WTC11 (cell line): ENCODE results near the gene STXBP6. TPM values are rescaled to one million over a fixed set of nuclear protein-coding genes. Genes with fewer than 3 reads are reported as not detected.

Source experiments
- ATAC-seq: fragments of 200-7000 bp; cut with Tn5 transposase; 2 replicates; pipeline ENCODE4 v1.10.0; 2021; ENCODE audit warnings: mild to moderate bottlenecking, moderate library complexity
- CTCF ChIA-PET: fragments of 300-600 bp; sonication (Branson Sonifier 250); formaldehyde crosslinking; loops from one replicate; lab custom pipeline; 2021; ENCODE audit warnings: antibody characterized with exemption; lab: Charles Lee
- POLR2A ChIA-PET: fragments of 350-600 bp; sonication (Branson Sonifier 250); formaldehyde crosslinking; loops from one replicate; lab custom pipeline; 2021; ENCODE audit warnings: antibody characterized with exemption; lab: Charles Lee
- DNase-seq: peaks from one replicate; pipeline ENCODE4 v3.0.0; 2021; ENCODE audit warnings: low spot score
- H3K27ac Mint-ChIP-seq: 2 replicates; pipeline ENCODE4 v1.8.0; 2021; ENCODE audit warnings: mixed read lengths
- H3K27me3 Mint-ChIP-seq: 2 replicates; pipeline ENCODE4 v1.8.0; 2021; ENCODE audit warnings: low read depth, mild to moderate bottlenecking, moderate library complexity, mixed read lengths
- H3K36me3 Mint-ChIP-seq: 2 replicates; pipeline ENCODE4 v1.8.0; 2021; ENCODE audit warnings: mixed read lengths
- H3K4me1 Mint-ChIP-seq: 2 replicates; pipeline ENCODE4 v1.8.0; 2022; ENCODE audit warnings: mixed read lengths
- H3K4me3 Mint-ChIP-seq: 2 replicates; pipeline ENCODE4 v1.8.0; 2021; ENCODE audit warnings: mild to moderate bottlenecking, moderate library complexity, mixed read lengths
- H3K9me3 Mint-ChIP-seq: 2 replicates; pipeline ENCODE4 v1.8.0; 2021; ENCODE audit warnings: mixed read lengths
- CBFB ChIP-seq: sonication (generic); formaldehyde crosslinking; IDR thresholded peaks from 2 replicates; pipeline ENCODE4 v1.8.1; 2022; ENCODE audit warnings: mild to moderate bottlenecking, low read depth, missing genetic modification reagents
- GABPB1 ChIP-seq: sonication (generic); formaldehyde crosslinking; IDR thresholded peaks from 2 replicates; pipeline ENCODE4 v1.8.1; 2023; ENCODE audit warnings: mild to moderate bottlenecking, missing genetic modification reagents
- RELA ChIP-seq: sonication (generic); formaldehyde crosslinking; IDR thresholded peaks from 2 replicates; pipeline ENCODE4 v1.8.1; 2022; ENCODE audit warnings: missing genetic modification reagents, mild to moderate bottlenecking, borderline replicate concordance
- TEAD1 ChIP-seq: sonication (generic); formaldehyde crosslinking; IDR thresholded peaks from 2 replicates; pipeline ENCODE4 v1.8.0; 2022; ENCODE audit warnings: mild to moderate bottlenecking, missing genetic modification reagents
- TP53 ChIP-seq: sonication (generic); formaldehyde crosslinking; IDR thresholded peaks from 2 replicates; pipeline ENCODE4 v1.8.1; 2023; ENCODE audit warnings: mild to moderate bottlenecking, missing genetic modification reagents
- total RNA-seq: library from RNA; stranded (reverse); gene quantifications from 3 replicates; pipeline ENCODE4 v1.2.3, GENCODE V29; 2021
- TF ChIP-seq, protein P1 (sequence below): fragments of 250-450 bp; sonication (Bioruptor Pico); IDR thresholded peaks from 2 replicates; pipeline ENCODE4 v1.9.0; 2021; ENCODE audit warnings: mild to moderate bottlenecking, borderline replicate concordance
- TF ChIP-seq, protein P2 (sequence below): fragments of 250-450 bp; sonication (Bioruptor Pico); IDR thresholded peaks from 2 replicates; pipeline ENCODE4 v1.9.0; 2021; ENCODE audit warnings: moderate library complexity, mild to moderate bottlenecking, inconsistent platforms, borderline replicate concordance
- TF ChIP-seq, protein P3 (sequence below): sonication (generic); formaldehyde crosslinking; IDR thresholded peaks from 2 replicates; pipeline ENCODE4 v1.8.0; 2022; ENCODE audit warnings: mild to moderate bottlenecking, missing genetic modification reagents
- TF ChIP-seq, protein P4 (sequence below): sonication (generic); formaldehyde crosslinking; IDR thresholded peaks from 2 replicates; pipeline ENCODE4 v1.8.1; 2023; ENCODE audit warnings: mild to moderate bottlenecking, missing genetic modification reagents, borderline replicate concordance
- TF ChIP-seq, protein P5 (sequence below): sonication (generic); formaldehyde crosslinking; IDR thresholded peaks from 2 replicates; pipeline ENCODE4 v1.8.1; 2022; ENCODE audit warnings: low read depth, missing genetic modification reagents, borderline replicate concordance
- TF ChIP-seq, protein P6 (sequence below): fragments of 250-450 bp; sonication (Bioruptor Pico); IDR thresholded peaks from 2 replicates; pipeline ENCODE4 v1.9.0; 2021; ENCODE audit warnings: mild to moderate bottlenecking
- TF ChIP-seq, protein P7 (sequence below): sonication (generic); formaldehyde crosslinking; IDR thresholded peaks from 2 replicates; pipeline ENCODE4 v1.8.0; 2022; ENCODE audit warnings: mild to moderate bottlenecking, missing genetic modification reagents
- TF ChIP-seq, protein P8 (sequence below): fragments of 250-450 bp; sonication (Bioruptor Pico); IDR thresholded peaks from 2 replicates; pipeline ENCODE4 v1.8.0; 2021; ENCODE audit warnings: mild to moderate bottlenecking

The STXBP6 gene
- total RNA-seq, 1 experiment from 2014 or later: 4.2 TPM

DNA sequence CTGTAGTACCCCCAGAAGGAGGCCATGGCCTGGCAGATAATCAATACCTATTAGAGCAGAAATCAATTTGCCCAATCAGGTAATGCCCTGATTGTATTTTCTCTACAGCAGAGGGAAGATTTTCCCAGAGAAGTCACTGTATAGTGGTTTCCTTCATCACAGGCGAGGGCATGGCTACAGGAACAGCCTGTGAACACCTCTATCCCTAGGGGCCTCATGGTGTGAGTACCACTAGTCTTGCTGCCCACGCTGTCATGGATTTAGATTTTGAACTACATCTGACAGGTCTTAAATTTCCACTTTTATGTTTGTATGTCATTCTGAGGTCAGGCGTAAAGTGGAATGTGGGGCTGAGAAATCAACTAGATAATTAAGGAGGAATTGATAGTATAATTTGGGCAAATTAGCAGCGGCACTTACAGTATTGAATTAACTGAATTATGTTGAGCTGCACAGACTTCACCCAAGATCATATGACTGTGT lies 42.4 kb upstream of the STXBP6 start (continued):
- TF ChIP-seq, protein P1, sequence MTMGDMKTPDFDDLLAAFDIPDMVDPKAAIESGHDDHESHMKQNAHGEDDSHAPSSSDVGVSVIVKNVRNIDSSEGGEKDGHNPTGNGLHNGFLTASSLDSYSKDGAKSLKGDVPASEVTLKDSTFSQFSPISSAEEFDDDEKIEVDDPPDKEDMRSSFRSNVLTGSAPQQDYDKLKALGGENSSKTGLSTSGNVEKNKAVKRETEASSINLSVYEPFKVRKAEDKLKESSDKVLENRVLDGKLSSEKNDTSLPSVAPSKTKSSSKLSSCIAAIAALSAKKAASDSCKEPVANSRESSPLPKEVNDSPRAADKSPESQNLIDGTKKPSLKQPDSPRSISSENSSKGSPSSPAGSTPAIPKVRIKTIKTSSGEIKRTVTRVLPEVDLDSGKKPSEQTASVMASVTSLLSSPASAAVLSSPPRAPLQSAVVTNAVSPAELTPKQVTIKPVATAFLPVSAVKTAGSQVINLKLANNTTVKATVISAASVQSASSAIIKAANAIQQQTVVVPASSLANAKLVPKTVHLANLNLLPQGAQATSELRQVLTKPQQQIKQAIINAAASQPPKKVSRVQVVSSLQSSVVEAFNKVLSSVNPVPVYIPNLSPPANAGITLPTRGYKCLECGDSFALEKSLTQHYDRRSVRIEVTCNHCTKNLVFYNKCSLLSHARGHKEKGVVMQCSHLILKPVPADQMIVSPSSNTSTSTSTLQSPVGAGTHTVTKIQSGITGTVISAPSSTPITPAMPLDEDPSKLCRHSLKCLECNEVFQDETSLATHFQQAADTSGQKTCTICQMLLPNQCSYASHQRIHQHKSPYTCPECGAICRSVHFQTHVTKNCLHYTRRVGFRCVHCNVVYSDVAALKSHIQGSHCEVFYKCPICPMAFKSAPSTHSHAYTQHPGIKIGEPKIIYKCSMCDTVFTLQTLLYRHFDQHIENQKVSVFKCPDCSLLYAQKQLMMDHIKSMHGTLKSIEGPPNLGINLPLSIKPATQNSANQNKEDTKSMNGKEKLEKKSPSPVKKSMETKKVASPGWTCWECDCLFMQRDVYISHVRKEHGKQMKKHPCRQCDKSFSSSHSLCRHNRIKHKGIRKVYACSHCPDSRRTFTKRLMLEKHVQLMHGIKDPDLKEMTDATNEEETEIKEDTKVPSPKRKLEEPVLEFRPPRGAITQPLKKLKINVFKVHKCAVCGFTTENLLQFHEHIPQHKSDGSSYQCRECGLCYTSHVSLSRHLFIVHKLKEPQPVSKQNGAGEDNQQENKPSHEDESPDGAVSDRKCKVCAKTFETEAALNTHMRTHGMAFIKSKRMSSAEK: no peak
- TF ChIP-seq CBFB (CRISPR knock-in tag) (no peak), RELA (CRISPR knock-in tag) (no peak)
- TF ChIP-seq, protein P2, sequence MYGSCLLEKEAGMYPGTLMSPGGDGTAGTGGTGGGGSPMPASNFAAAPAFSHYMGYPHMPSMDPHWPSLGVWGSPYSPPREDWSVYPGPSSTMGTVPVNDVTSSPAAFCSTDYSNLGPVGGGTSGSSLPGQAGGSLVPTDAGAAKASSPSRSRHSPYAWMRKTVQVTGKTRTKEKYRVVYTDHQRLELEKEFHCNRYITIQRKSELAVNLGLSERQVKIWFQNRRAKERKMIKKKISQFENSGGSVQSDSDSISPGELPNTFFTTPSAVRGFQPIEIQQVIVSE: no peak
- TF ChIP-seq, protein P3, sequence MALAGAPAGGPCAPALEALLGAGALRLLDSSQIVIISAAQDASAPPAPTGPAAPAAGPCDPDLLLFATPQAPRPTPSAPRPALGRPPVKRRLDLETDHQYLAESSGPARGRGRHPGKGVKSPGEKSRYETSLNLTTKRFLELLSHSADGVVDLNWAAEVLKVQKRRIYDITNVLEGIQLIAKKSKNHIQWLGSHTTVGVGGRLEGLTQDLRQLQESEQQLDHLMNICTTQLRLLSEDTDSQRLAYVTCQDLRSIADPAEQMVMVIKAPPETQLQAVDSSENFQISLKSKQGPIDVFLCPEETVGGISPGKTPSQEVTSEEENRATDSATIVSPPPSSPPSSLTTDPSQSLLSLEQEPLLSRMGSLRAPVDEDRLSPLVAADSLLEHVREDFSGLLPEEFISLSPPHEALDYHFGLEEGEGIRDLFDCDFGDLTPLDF (CRISPR knock-in tag): no peak

DNA sequence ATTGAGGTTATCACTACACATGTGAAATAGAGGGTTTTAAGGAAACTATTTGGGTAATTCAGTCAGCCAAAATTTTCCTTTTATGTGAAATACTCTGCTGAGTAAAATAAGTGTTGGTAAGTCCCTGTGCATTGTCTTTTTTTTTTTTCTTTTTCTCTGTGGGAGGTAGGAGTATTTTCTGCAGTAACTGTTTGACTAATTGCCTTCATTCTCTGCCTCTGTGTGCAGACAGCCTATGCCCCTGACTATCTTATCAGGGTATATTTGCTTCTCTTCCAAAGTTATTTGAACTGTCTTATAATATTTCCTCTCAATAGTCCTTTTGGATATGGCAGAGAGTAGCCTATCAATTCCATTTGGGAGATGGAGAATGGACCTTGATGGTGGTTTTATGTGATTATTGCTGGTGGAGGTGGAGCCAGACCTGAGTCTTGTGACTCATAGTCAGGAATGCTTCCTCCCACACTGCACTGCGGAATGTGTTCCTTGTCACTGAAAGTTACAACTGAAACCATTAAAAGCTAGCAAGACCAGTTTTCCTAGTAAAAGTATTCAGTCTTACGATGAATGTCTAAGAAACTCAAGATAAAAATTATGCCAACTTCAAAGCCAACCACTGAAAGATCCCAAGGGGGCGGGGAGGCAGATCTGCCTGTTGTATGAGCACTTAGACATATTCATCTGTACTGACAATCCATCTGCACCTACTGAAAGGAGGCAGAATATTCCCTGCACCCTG lies 40.9 kb upstream of the STXBP6 start:
- Mint-ChIP-seq H3K36me3 (no peaks in the 10 kb centered on the region), H3K27ac (peak overlapping the region; percentile 33; the same call in 1 of the 2 replicates), H3K27me3 (no peaks in the 10 kb centered on the region), H3K9me3 (no peaks in the 10 kb centered on the region), H3K4me1 (peaks cover 40% of the 10 kb centered on the region), H3K4me3 (no peak overlapping the region)
- no peak for TF ChIP-seq TP53 (CRISPR knock-in tag)
- TF ChIP-seq, protein P4, sequence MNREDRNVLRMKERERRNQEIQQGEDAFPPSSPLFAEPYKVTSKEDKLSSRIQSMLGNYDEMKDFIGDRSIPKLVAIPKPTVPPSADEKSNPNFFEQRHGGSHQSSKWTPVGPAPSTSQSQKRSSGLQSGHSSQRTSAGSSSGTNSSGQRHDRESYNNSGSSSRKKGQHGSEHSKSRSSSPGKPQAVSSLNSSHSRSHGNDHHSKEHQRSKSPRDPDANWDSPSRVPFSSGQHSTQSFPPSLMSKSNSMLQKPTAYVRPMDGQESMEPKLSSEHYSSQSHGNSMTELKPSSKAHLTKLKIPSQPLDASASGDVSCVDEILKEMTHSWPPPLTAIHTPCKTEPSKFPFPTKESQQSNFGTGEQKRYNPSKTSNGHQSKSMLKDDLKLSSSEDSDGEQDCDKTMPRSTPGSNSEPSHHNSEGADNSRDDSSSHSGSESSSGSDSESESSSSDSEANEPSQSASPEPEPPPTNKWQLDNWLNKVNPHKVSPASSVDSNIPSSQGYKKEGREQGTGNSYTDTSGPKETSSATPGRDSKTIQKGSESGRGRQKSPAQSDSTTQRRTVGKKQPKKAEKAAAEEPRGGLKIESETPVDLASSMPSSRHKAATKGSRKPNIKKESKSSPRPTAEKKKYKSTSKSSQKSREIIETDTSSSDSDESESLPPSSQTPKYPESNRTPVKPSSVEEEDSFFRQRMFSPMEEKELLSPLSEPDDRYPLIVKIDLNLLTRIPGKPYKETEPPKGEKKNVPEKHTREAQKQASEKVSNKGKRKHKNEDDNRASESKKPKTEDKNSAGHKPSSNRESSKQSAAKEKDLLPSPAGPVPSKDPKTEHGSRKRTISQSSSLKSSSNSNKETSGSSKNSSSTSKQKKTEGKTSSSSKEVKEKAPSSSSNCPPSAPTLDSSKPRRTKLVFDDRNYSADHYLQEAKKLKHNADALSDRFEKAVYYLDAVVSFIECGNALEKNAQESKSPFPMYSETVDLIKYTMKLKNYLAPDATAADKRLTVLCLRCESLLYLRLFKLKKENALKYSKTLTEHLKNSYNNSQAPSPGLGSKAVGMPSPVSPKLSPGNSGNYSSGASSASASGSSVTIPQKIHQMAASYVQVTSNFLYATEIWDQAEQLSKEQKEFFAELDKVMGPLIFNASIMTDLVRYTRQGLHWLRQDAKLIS: no peak
- CTCF ChIA-PET: interaction anchor here (1.7 kb wide), 1 partner anchor 285 kb away, joined by 3 read pairs; no protein-coding TSS in a partner anchor
- ATAC-seq: peak; percentile 64
- POLR2A ChIA-PET: no interaction called here
- no peak for DNase-seq

DNA sequence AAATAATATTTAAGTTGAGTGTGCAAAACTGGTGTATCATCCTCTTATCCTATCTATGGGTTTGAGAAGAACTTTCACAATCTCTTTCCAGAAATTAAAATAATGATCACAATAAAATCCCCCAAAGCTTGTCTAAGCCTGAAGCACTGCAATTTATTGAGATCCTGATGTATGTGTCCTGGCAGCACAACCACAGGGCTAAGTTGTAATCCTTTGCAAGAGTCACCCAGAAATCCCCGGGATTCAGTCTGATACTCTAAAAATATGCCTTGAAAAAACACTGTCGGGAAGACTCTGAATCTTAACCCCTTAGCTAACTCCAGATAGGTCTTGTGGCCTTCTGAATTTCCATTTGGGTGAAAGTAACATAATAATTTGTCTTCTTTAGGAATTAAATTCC lies 40.3 kb upstream of the STXBP6 start:
- POLR2A ChIA-PET: no interaction called here
- no peak overlapping the region for H3K27ac Mint-ChIP-seq
- CTCF ChIA-PET: no interaction called here

More for the DNA sequence above, 40.3 kb upstream of the STXBP6 start:
- peaks cover 40% of the 10 kb centered on the region for H3K4me1 Mint-ChIP-seq
- H3K36me3 Mint-ChIP-seq: no peaks in the 10 kb centered on the region
- no peak for DNase-seq
- H3K9me3 Mint-ChIP-seq: no peaks in the 10 kb centered on the region
- no peak overlapping the region for H3K4me3 Mint-ChIP-seq
- TF ChIP-seq TEAD1 (CRISPR knock-in tag): no peak
- TF ChIP-seq RELA (CRISPR knock-in tag): no peak
- TF ChIP-seq, protein P5, sequence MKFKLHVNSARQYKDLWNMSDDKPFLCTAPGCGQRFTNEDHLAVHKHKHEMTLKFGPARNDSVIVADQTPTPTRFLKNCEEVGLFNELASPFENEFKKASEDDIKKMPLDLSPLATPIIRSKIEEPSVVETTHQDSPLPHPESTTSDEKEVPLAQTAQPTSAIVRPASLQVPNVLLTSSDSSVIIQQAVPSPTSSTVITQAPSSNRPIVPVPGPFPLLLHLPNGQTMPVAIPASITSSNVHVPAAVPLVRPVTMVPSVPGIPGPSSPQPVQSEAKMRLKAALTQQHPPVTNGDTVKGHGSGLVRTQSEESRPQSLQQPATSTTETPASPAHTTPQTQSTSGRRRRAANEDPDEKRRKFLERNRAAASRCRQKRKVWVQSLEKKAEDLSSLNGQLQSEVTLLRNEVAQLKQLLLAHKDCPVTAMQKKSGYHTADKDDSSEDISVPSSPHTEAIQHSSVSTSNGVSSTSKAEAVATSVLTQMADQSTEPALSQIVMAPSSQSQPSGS (CRISPR knock-in tag): no peak
- TF ChIP-seq, protein P6, sequence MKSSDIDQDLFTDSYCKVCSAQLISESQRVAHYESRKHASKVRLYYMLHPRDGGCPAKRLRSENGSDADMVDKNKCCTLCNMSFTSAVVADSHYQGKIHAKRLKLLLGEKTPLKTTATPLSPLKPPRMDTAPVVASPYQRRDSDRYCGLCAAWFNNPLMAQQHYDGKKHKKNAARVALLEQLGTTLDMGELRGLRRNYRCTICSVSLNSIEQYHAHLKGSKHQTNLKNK (CRISPR knock-in tag): no peak
- no peak for TF ChIP-seq GABPB1 (CRISPR knock-in tag)
- TF ChIP-seq, protein P7, sequence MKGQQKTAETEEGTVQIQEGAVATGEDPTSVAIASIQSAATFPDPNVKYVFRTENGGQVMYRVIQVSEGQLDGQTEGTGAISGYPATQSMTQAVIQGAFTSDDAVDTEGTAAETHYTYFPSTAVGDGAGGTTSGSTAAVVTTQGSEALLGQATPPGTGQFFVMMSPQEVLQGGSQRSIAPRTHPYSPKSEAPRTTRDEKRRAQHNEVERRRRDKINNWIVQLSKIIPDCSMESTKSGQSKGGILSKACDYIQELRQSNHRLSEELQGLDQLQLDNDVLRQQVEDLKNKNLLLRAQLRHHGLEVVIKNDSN (CRISPR knock-in tag): no peak
- TF ChIP-seq, protein P8, sequence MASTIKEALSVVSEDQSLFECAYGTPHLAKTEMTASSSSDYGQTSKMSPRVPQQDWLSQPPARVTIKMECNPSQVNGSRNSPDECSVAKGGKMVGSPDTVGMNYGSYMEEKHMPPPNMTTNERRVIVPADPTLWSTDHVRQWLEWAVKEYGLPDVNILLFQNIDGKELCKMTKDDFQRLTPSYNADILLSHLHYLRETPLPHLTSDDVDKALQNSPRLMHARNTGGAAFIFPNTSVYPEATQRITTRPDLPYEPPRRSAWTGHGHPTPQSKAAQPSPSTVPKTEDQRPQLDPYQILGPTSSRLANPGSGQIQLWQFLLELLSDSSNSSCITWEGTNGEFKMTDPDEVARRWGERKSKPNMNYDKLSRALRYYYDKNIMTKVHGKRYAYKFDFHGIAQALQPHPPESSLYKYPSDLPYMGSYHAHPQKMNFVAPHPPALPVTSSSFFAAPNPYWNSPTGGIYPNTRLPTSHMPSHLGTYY: no peak
- no peak for ATAC-seq
- H3K27me3 Mint-ChIP-seq: no peaks in the 10 kb centered on the region
